ENCODE measurements around the gene SIL1. TPM values are rescaled to one million over a fixed set of nuclear protein-coding genes. Genes with fewer than 3 reads are reported as not detected.

SIL1 gene
- total and polyA plus RNA-seq, 2 of the 13 experiments (the other 11 are each of a cell fraction or from before 2014, with no cell fraction given) = 26.0 to 30.0 TPM

DNA sequence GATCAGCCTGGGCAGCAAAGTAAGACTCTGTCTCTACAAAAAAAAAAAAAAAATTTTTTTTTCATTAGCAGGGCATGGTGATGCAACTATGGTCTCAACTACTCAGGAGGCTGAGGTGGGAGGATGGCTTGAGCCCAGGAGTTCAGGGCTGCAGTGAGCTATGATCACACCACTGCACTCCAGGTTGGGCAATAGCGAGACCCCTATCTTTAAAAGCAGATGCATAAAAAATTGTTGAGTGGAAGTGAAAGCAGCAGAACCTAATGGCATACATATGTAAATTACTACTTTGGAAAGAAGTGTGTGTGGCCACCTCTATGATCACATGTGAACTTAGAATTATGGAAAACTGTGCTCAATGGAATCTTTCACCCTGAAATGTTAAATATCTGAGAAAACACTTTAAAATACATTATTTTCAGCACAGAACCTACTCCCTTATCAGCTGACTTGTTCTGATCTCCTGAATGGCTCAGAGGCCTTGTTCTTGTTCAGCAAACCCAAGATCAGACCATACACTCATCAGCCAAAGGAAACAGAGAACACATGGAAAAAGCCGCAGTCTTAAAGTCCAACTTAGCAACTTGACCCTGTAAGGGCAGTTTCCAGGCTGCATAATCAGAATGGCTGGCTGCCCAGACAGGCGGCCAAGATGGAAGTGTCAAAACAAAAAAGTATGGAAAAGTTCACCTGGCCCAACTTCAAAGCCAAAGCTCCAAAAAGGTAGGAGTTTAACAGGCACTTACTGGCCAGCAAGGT is 56.5 kb downstream of the SIL1 start (continued):
- TF ChIP-seq TOPORS (CRISPR knock-in tag; IDR thresholded peaks at IDR 0.05) (0 out of 2 replicates have a peak, but pooled peaks have one; percentile 41), SMARCC2 (IDR thresholded peaks at IDR 0.05) (no peak), IKZF1 (IDR thresholded peaks at IDR 0.05) (no peak), PCBP1 (IDR thresholded peaks at IDR 0.05; ENCODE audit: borderline replicate concordance, low read depth, low read length) (no peak), ZNF251 (CRISPR knock-in tag; IDR thresholded peaks at IDR 0.05) (no peak), RXRB (CRISPR knock-in tag; IDR thresholded peaks at IDR 0.05; ENCODE audit: borderline replicate concordance) (peak; percentile 85), ZBTB42 (CRISPR knock-in tag; IDR thresholded peaks at IDR 0.05) (no peak), SKI (IDR thresholded peaks at IDR 0.05; ENCODE audit: partially characterized antibody) (peak; percentile 83), SMAD1 (CRISPR knock-in tag; IDR thresholded peaks at IDR 0.05; ENCODE audit: borderline replicate concordance, low read depth) (no peak), ZNF367 (CRISPR knock-in tag; IDR thresholded peaks at IDR 0.05; ENCODE audit: borderline replicate concordance) (no peak), ZNF788 (CRISPR knock-in tag; IDR thresholded peaks at IDR 0.05; ENCODE audit: borderline replicate concordance) (no peak), YY1 (IDR thresholded peaks at IDR 0.05; ENCODE audit: insufficient read depth, insufficient replicate concordance, low read depth, low read length) (peak; percentile 54), ZNF501 (CRISPR knock-in tag; IDR thresholded peaks at IDR 0.05) (no peak), ZKSCAN1 (IDR thresholded peaks at IDR 0.05; ENCODE audit: low read length) (no peak), ETV6 (CRISPR knock-in tag; conservative IDR thresholded peaks at IDR 0.05) (no peak), ATF7-NPFF (CRISPR knock-in tag; IDR thresholded peaks at IDR 0.05; ENCODE audit: low read depth) (no peak), ZNF451 (CRISPR knock-in tag; IDR thresholded peaks at IDR 0.05) (no peak), SOX13 (IDR thresholded peaks at IDR 0.05) (no peak), SOX13 (CRISPR knock-in tag; conservative IDR thresholded peaks at IDR 0.05 in 1 of 2, IDR thresholded peaks at IDR 0.05 in 1 of 2) (peak in 1 of 2 experiments; percentile 17; a peak in 1 of 4 replicates)
- TF ChIP-seq, protein P1, sequence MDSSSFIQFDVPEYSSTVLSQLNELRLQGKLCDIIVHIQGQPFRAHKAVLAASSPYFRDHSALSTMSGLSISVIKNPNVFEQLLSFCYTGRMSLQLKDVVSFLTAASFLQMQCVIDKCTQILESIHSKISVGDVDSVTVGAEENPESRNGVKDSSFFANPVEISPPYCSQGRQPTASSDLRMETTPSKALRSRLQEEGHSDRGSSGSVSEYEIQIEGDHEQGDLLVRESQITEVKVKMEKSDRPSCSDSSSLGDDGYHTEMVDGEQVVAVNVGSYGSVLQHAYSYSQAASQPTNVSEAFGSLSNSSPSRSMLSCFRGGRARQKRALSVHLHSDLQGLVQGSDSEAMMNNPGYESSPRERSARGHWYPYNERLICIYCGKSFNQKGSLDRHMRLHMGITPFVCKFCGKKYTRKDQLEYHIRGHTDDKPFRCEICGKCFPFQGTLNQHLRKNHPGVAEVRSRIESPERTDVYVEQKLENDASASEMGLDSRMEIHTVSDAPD (CRISPR knock-in tag; IDR thresholded peaks at IDR 0.05) = no peak
- TF ChIP-seq, protein P2, sequence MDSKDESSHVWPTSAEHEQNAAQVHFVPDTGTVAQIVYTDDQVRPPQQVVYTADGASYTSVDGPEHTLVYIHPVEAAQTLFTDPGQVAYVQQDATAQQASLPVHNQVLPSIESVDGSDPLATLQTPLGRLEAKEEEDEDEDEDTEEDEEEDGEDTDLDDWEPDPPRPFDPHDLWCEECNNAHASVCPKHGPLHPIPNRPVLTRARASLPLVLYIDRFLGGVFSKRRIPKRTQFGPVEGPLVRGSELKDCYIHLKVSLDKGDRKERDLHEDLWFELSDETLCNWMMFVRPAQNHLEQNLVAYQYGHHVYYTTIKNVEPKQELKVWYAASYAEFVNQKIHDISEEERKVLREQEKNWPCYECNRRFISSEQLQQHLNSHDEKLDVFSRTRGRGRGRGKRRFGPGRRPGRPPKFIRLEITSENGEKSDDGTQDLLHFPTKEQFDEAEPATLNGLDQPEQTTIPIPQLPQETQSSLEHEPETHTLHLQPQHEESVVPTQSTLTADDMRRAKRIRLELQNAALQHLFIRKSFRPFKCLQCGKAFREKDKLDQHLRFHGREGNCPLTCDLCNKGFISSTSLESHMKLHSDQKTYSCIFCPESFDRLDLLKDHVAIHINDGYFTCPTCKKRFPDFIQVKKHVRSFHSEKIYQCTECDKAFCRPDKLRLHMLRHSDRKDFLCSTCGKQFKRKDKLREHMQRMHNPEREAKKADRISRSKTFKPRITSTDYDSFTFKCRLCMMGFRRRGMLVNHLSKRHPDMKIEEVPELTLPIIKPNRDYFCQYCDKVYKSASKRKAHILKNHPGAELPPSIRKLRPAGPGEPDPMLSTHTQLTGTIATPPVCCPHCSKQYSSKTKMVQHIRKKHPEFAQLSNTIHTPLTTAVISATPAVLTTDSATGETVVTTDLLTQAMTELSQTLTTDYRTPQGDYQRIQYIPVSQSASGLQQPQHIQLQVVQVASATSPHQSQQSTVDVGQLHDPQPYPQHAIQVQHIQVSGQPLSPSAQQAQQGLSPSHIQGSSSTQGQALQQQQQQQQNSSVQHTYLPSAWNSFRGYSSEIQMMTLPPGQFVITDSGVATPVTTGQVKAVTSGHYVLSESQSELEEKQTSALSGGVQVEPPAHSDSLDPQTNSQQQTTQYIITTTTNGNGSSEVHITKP (CRISPR knock-in tag; IDR thresholded peaks at IDR 0.05; ENCODE audit: low read depth) = no peak
- TF ChIP-seq, protein P3, sequence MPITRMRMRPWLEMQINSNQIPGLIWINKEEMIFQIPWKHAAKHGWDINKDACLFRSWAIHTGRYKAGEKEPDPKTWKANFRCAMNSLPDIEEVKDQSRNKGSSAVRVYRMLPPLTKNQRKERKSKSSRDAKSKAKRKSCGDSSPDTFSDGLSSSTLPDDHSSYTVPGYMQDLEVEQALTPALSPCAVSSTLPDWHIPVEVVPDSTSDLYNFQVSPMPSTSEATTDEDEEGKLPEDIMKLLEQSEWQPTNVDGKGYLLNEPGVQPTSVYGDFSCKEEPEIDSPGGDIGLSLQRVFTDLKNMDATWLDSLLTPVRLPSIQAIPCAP (CRISPR knock-in tag; IDR thresholded peaks at IDR 0.05; ENCODE audit: low read depth) = no peak
